Prostate gland (tissue), 2 donors: ENCODE measurements around the gene DLEC1.

Experiments
- POLR2A ChIP-seq: fragments of 450-650 bp; IDR thresholded peaks from one replicate; pipeline ENCODE4 v1.6.1; 2016; ENCODE audit warnings: antibody characterized with exemption, mild to moderate bottlenecking
- POLR2AphosphoS5 ChIP-seq: sonication (generic); formaldehyde crosslinking; IDR thresholded peaks from one replicate; pipeline ENCODE4 v1.6.1; 2017; ENCODE audit warnings: antibody characterized with exemption
- TF ChIP-seq, protein P1 (sequence below), 4 experiments: fragments of 200-600 bp in 2 of 4; fragments of 450-650 bp in 2 of 4; sonication (generic) in 2 of 4; IDR thresholded peaks; 1 replicate in 3 of 4; 2 replicates in 1 of 4; pipeline ENCODE4 v1.5.1; 2016 to 2019; ENCODE audit warnings: antibody characterized with exemption in 4 of 4, mild to moderate bottlenecking in 2 of 4, moderate library complexity in 2 of 4

DNA sequence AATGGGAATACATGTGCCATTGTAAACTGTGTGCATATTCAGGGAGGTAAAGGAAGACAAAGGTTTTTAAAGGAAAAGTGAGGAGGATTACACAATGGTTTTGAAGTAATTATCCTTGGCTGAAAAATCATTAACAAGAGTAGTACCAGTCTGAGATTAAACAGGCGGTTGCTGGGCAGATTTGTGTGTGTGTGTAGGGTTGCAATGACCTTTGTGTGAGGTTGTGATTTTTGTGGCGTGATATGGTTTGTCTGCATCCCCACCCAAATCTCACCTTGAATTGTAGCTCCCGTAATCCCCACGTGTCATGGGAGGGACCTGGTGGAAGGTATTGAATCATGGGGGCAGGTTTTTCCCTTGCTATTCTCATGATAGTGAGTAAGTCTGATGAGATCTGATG lies 7.0 kb downstream of the DLEC1 start:
- TF ChIP-seq POLR2A (no peak), POLR2AphosphoS5 (no peak)
- TF ChIP-seq, protein P1, sequence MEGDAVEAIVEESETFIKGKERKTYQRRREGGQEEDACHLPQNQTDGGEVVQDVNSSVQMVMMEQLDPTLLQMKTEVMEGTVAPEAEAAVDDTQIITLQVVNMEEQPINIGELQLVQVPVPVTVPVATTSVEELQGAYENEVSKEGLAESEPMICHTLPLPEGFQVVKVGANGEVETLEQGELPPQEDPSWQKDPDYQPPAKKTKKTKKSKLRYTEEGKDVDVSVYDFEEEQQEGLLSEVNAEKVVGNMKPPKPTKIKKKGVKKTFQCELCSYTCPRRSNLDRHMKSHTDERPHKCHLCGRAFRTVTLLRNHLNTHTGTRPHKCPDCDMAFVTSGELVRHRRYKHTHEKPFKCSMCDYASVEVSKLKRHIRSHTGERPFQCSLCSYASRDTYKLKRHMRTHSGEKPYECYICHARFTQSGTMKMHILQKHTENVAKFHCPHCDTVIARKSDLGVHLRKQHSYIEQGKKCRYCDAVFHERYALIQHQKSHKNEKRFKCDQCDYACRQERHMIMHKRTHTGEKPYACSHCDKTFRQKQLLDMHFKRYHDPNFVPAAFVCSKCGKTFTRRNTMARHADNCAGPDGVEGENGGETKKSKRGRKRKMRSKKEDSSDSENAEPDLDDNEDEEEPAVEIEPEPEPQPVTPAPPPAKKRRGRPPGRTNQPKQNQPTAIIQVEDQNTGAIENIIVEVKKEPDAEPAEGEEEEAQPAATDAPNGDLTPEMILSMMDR (IDR thresholded peaks at IDR 0.05), result no peak
